Naive thymus-derived CD4-positive, alpha-beta T cell (primary cell): ENCODE results near the gene DBNDD2. TPM values are rescaled to one million over a fixed set of nuclear protein-coding genes. Genes with fewer than 3 reads are reported as not detected.

Experiments used
- ATAC-seq: fragments of 150-1000 bp; cut with Tn5 transposase; 2 replicates; pipeline ENCODE4 v1.10.0; 2021; ENCODE audit warnings: mild to moderate bottlenecking, moderate library complexity
- CTCF ChIA-PET: fragments of 350-600 bp; sonication (Branson Sonifier 250); formaldehyde crosslinking; loops from one replicate; lab custom pipeline; 2021; ENCODE audit warnings: antibody characterized with exemption; lab: Charles Lee
- POLR2A ChIA-PET: fragments of 350-600 bp; sonication (Branson Sonifier 250); formaldehyde crosslinking; loops from one replicate; lab custom pipeline; 2021; ENCODE audit warnings: antibody characterized with exemption, inconsistent platforms; lab: Charles Lee
- DNase-seq, 9 donors: peaks; one replicate each; pipeline versions ENCODE4 v3.0.0 to v3.0.0-alpha.2; 2020 to 2022; ENCODE audit warnings: mixed read lengths in 1 of 9
- H3K27ac ChIP-seq: one replicate; pipeline ENCODE4 v1.7.0; 2013; ENCODE audit warnings: mild to moderate bottlenecking, low read depth, low read length, moderate library complexity
- H3K27me3 ChIP-seq, 2 donors: one replicate each; pipeline ENCODE4 v1.7.0; 2013; ENCODE audit warnings: low read length in 2 of 2, mild to moderate bottlenecking in 2 of 2, moderate library complexity in 2 of 2; ENCODE audit not compliant: control insufficient read depth in 2 of 2, insufficient read depth in 2 of 2
- H3K36me3 ChIP-seq, 3 experiments: 1 replicate in 2 of 3; 2 replicates in 1 of 3; pipeline ENCODE4 v1.7.0; 2013; ENCODE audit warnings: low read length in 3 of 3, mild to moderate bottlenecking in 3 of 3, moderate library complexity in 1 of 3; ENCODE audit not compliant: insufficient read depth in 3 of 3, control insufficient read depth in 2 of 3
- H3K4me1 ChIP-seq, 2 donors: one replicate each; pipeline ENCODE4 v1.7.0; 2013; ENCODE audit warnings: low read length in 2 of 2, mild to moderate bottlenecking in 2 of 2, moderate library complexity in 1 of 2; ENCODE audit not compliant: control insufficient read depth in 2 of 2, insufficient read depth in 2 of 2
- H3K4me3 ChIP-seq: 2 replicates; pipeline ENCODE4 v1.7.0; 2013; ENCODE audit warnings: mild to moderate bottlenecking, low read length
- H3K9me3 ChIP-seq, 3 experiments: 1 replicate in 2 of 3; 2 replicates in 1 of 3; pipeline ENCODE4 v1.7.0; 2013; ENCODE audit warnings: low read length in 3 of 3; ENCODE audit not compliant: control insufficient read depth in 2 of 3
- H3K27ac Mint-ChIP-seq, 9 donors: one replicate each; pipeline ENCODE4 v1.8.0; 2020 to 2022; ENCODE audit warnings: mixed read lengths in 9 of 9, mild to moderate bottlenecking in 8 of 9, moderate library complexity in 5 of 9, inconsistent platforms in 2 of 9
- H3K27me3 Mint-ChIP-seq, 5 donors: one replicate each; pipeline ENCODE4 v1.8.0; 2021 to 2022; ENCODE audit warnings: mixed read lengths in 5 of 5, mild to moderate bottlenecking in 1 of 5
- H3K36me3 Mint-ChIP-seq, 5 donors: one replicate each; pipeline ENCODE4 v1.8.0; 2020 to 2022; ENCODE audit warnings: mixed read lengths in 5 of 5, mild to moderate bottlenecking in 3 of 5, inconsistent platforms in 1 of 5
- H3K4me1 Mint-ChIP-seq, 7 donors: one replicate each; pipeline ENCODE4 v1.8.0; 2020 to 2022; ENCODE audit warnings: mixed read lengths in 7 of 7, mild to moderate bottlenecking in 3 of 7, inconsistent platforms in 1 of 7
- H3K4me3 Mint-ChIP-seq, 10 donors: one replicate each; pipeline ENCODE4 v1.8.0; 2020 to 2022; ENCODE audit warnings: mild to moderate bottlenecking in 10 of 10, mixed read lengths in 10 of 10, moderate library complexity in 6 of 10, inconsistent platforms in 2 of 10
- H3K9me3 Mint-ChIP-seq, 11 donors: one replicate each; pipeline ENCODE4 v1.8.0; 2020 to 2022; ENCODE audit warnings: mixed read lengths in 11 of 11, mild to moderate bottlenecking in 4 of 11, inconsistent platforms in 1 of 11, moderate library complexity in 1 of 11
- intact Hi-C, 2 donors: fragments of 100-400 bp; cut with micrococcal nuclease; formaldehyde crosslinking; loops; one replicate each; pipeline ENCODE4 v1.15.1; 2023
- polyA plus RNA-seq, 2 donors: library from polyadenylated mRNA; unstranded; fragments of 300-500 nt; fragmentation: Illumina TruSeq; gene quantifications; one replicate each; pipeline ENCODE4 v1.2.3, GENCODE V29; 2021
- total RNA-seq, 6 experiments: library from RNA in 5 of 6; stranded (reverse) in 5 of 6; gene quantifications; 1 replicate in 5 of 6; 2 replicates in 1 of 6; pipeline ENCODE4 v1.2.3 and lab custom pipeline; 2021 to 2026

DBNDD2 gene
- total and polyA plus RNA-seq, 7 experiments from 2014 or later = 12.2 to 22.9 (median 16.3) TPM

DNA sequence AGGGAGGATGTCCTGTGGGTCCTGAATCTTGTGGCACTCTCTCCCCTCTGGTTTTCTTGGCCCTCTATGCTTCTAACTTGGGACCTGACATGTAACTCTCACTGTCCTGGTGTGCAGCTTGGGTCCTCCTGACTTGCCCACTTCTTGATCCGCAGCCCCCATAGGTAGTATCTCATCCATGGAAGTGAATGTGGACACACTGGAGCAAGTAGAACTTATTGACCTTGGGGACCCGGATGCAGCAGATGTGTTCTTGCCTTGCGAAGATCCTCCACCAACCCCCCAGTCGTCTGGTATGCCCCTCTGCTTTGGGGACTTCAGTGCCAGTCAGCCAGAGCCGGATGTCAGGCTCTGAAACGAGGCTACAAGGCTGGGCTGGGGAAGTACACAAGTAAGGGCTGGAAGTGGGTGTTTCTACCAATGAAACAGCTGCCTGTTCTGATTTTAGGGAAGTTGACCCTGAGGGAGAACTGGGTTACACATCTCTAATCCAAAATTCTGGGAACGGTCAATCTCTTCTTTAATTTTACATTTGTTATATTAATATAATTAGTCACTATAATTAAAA lies 641 bp downstream of the DBNDD2 start:
- Mint-ChIP-seq H3K27ac (peak overlapping the region in 7 of 9 donors; percentile 51 to 90 (median 78)), H3K4me1 (peaks cover 5 to 27% (median 21%) of the 10 kb centered on the region in 7 donors), H3K27me3 (peaks cover 0 to 19% (median 0%) of the 10 kb centered on the region in 5 donors), H3K36me3 (peaks cover 0 to 10% (median 8%) of the 10 kb centered on the region in 5 donors), H3K9me3 (no peaks in the 10 kb centered on the region), H3K4me3 (peak overlapping the region in 7 of 10 donors; percentile 5 to 62 (median 28))
- DNase-seq (peak in 1 of 9 donors; percentile 32), ATAC-seq (peak; percentile 43)
- Histone ChIP-seq H3K27ac (peak overlapping the region; percentile 74), H3K36me3 (peaks cover 0 to 19% (median 0%) of the 10 kb centered on the region in 3 experiments), H3K9me3 (no peaks in the 10 kb centered on the region), H3K4me1 (peaks cover 0 to 7% of the 10 kb centered on the region in 2 donors), H3K27me3 (no peaks in the 10 kb centered on the region), H3K4me3 (no peak overlapping the region)
- intact Hi-C loops = no loop called here
- POLR2A ChIA-PET = interaction anchor here (0.7 to 4.8 kb wide), 4 partner anchors 7 to 46 kb away, joined by 4 to 49 read pairs (median 16); partner anchors contain the start of genes PIGT and SYS1
- CTCF ChIA-PET = interaction anchor here (1.3 to 2.0 kb wide), 2 partner anchors 28 to 32 kb away, joined by 4 read pairs; no protein-coding TSS in a partner anchor

DNA sequence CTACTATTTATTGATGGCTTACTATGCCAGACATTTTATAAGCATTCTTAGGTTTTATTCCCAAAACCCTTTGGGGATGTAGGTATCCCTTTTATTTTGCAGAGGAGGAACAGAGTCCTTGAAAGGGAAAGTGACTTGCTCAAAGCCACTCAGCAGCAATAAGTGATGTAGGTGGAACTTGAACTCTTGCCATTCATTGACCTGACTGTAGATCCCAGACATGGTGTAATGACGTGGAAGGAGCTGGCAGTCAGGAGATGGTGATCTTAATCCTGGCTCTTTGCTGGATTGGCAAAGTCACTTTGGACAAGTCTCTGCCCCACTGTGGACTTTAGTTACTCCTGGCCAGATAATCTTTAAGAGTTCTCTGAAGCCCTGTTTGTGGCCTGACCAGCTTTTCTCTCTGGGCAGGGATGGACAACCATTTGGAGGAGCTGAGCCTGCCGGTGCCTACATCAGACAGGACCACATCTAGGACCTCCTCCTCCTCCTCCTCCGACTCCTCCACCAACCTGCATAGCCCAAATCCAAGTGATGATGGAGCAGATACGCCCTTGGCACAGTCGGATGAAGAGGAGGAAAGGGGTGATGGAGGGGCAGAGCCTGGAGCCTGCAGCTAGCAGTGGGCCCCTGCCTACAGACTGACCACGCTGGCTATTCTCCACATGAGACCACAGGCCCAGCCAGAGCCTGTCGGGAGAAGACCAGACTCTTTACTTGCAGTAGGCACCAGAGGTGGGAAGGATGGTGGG lies 1.6 kb downstream of the DBNDD2 start:
- peaks cover 0 to 10% (median 8%) of the 10 kb centered on the region in 5 donors for H3K36me3 Mint-ChIP-seq
- POLR2A ChIA-PET = interaction anchor here (0.7 to 2.8 kb wide), 3 partner anchors 36 to 1339 kb away, joined by 3 to 10 read pairs (median 6); partner anchors contain the start of gene SYS1
- H3K4me1 ChIP-seq = peaks cover 0 to 7% of the 10 kb centered on the region in 2 donors
- DNase-seq (no peak), ATAC-seq (no peak)
- H3K27me3 ChIP-seq = no peaks in the 10 kb centered on the region
- intact Hi-C loops = loop anchor here in 1 of 2 donors (10.0 kb wide), 1 partner anchor 445 kb away; the partner anchor contains the start of genes ACOT8 and ZSWIM3
- peaks cover 2 to 31% (median 22%) of the 10 kb centered on the region in 7 donors for H3K4me1 Mint-ChIP-seq
- H3K4me3 Mint-ChIP-seq = no peak overlapping the region
- no peak overlapping the region for H3K4me3 ChIP-seq
- peaks cover 0 to 14% (median 0%) of the 10 kb centered on the region in 5 donors for H3K27me3 Mint-ChIP-seq
- H3K9me3 ChIP-seq = no peaks in the 10 kb centered on the region
- H3K9me3 Mint-ChIP-seq = no peaks in the 10 kb centered on the region
- CTCF ChIA-PET = interaction anchor here (1.2 to 1.9 kb wide), 2 partner anchors 28 to 44 kb away, joined by 3 to 6 read pairs; no protein-coding TSS in a partner anchor
- no peak overlapping the region for H3K27ac ChIP-seq
- H3K27ac Mint-ChIP-seq = peak overlapping the region in 2 of 9 donors; percentile 14 to 23
- peaks cover 0 to 19% (median 0%) of the 10 kb centered on the region in 3 experiments for H3K36me3 ChIP-seq

DNA sequence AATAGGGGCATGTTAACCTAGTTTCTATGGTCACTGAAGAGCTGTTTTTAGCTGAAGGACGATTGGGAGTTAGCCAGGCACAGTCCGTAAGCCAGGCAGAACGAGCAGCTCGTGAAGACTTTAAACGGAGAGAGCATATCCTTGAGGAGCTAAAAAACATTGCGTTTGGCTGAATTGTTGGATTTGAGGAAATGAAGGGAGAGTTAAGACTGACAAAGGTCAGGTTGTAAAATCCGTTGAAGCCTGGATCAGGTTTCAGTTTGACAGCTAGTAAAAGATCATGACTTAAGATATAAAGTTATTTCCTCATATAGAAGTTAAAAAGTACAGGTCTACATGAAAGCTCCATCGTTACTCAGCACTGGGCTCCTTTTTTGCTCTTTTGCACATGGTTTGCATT lies 2.8 kb downstream of the DBNDD2 start:
- ATAC-seq = no peak
- H3K4me3 Mint-ChIP-seq = no peak overlapping the region

DNA sequence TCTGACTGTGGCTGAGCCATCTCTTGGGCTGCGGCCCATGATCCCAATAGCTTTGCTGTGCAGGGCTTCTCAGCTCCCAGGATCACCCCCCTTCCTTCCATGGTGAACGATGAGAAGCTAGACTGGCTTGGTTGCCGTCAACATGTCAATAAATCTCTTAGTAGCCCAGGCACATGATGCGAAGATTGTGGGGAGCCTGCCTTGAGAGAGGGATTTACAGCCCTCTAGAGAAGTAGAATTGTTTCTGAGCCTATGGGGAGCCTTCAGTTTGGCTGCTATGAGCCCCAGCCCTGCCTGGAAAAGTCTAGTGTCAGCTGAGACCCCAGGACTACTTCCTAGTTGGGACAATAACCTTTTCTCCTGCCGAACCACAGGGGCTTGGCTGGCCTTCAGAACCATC lies 4.6 kb downstream of the DBNDD2 start:
- no peak overlapping the region for H3K4me3 ChIP-seq
- H3K9me3 ChIP-seq = no peaks in the 10 kb centered on the region
- DNase-seq (no peak), ATAC-seq (no peak)
- no peak overlapping the region for H3K27ac ChIP-seq
- peaks cover 12 to 19% of the 10 kb centered on the region in 2 donors for H3K4me1 ChIP-seq
- ChIA-PET POLR2A (interaction anchor here (1.1 to 2.1 kb wide), 7 partner anchors 16 to 49 kb away, joined by 3 to 10 read pairs (median 4); partner anchors contain the start of gene SYS1), CTCF (interaction anchor here (0.6 to 2.5 kb wide), 3 partner anchors 40 to 782 kb away, joined by 5 to 18 read pairs (median 7); no protein-coding TSS in a partner anchor)
- H3K27ac Mint-ChIP-seq = peak overlapping the region in 2 of 9 donors; percentile 33 to 71
- no peaks in the 10 kb centered on the region for H3K9me3 Mint-ChIP-seq
- peaks cover 10 to 46% (median 34%) of the 10 kb centered on the region in 7 donors for H3K4me1 Mint-ChIP-seq
- peaks cover 0 to 19% (median 0%) of the 10 kb centered on the region in 3 experiments for H3K36me3 ChIP-seq
- intact Hi-C loops = loop anchor here in 1 of 2 donors (10.0 kb wide), 1 partner anchor 442 kb away; the partner anchor contains the start of genes ACOT8 and ZSWIM3
- no peak overlapping the region for H3K4me3 Mint-ChIP-seq
- peaks cover 0 to under 1% (median 0%) of the 10 kb centered on the region in 5 donors for H3K27me3 Mint-ChIP-seq
- peaks cover 0 to 10% (median 8%) of the 10 kb centered on the region in 5 donors for H3K36me3 Mint-ChIP-seq
- H3K27me3 ChIP-seq = no peaks in the 10 kb centered on the region

More for the DNA sequence above, 2.8 kb downstream of the DBNDD2 start:
- no peak for DNase-seq
- H3K4me1 Mint-ChIP-seq = peaks cover 10 to 36% (median 27%) of the 10 kb centered on the region in 7 donors
- Histone ChIP-seq H3K9me3 (no peaks in the 10 kb centered on the region), H3K36me3 (peaks cover 0 to 19% (median 0%) of the 10 kb centered on the region in 3 experiments), H3K27me3 (no peaks in the 10 kb centered on the region), H3K4me3 (no peak overlapping the region), H3K4me1 (peaks cover 6 to 7% of the 10 kb centered on the region in 2 donors), H3K27ac (no peak overlapping the region)
- peak overlapping the region in 1 of 9 donors; percentile 40 for H3K27ac Mint-ChIP-seq
- ChIA-PET POLR2A (interaction anchor here (0.7 to 2.8 kb wide), 5 partner anchors 36 to 48 kb away, joined by 3 to 10 read pairs (median 3); partner anchors contain the start of gene SYS1), CTCF (interaction anchor here (1.2 to 1.9 kb wide), 3 partner anchors 26 to 48 kb away, joined by 3 to 6 read pairs (median 5); partner anchors contain the start of gene SYS1)
- H3K9me3 Mint-ChIP-seq = no peaks in the 10 kb centered on the region
- H3K27me3 Mint-ChIP-seq = peaks cover 0 to 6% (median 0%) of the 10 kb centered on the region in 5 donors
- H3K36me3 Mint-ChIP-seq = peaks cover 0 to 10% (median 8%) of the 10 kb centered on the region in 5 donors
- intact Hi-C loops = loop anchor here in 1 of 2 donors (10.0 kb wide), 1 partner anchor 444 kb away; the partner anchor contains the start of genes ACOT8 and ZSWIM3

DNA sequence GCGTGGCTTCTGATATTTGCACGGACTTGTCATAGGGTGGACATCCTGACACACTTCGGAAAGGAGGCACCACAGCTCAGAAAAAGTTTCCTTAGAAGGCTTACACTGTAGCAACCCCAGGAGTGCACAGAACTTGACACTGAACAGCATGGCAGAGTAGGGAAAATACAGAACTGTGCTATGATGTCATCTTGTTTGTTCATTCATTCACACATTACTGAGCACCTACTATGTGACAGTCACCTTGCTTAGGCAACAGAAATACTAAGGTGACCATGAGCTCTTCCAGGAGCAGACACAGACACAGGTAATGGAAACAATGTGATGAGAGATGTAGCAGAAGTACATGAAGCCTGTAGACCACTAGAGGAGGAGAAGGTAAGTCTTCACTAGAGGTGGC lies 5.4 kb downstream of the DBNDD2 start:
- peak overlapping the region in 1 of 9 donors; percentile 97 for H3K27ac Mint-ChIP-seq
- POLR2A ChIA-PET = interaction anchor here (0.6 to 2.1 kb wide), 9 partner anchors 9 to 407 kb away, joined by 3 to 10 read pairs (median 4); partner anchors contain the start of gene SYS1

More for the DNA sequence above, 5.4 kb downstream of the DBNDD2 start:
- CTCF ChIA-PET = interaction anchor here (2.5 kb wide), 1 partner anchor 41 kb away, joined by 18 read pairs; no protein-coding TSS in a partner anchor
- Mint-ChIP-seq H3K36me3 (peaks cover 0 to 13% (median 8%) of the 10 kb centered on the region in 5 donors), H3K4me1 (peaks cover 17 to 48% (median 36%) of the 10 kb centered on the region in 7 donors), H3K9me3 (no peaks in the 10 kb centered on the region), H3K27me3 (no peaks in the 10 kb centered on the region), H3K4me3 (no peak overlapping the region)
- intact Hi-C loops = loop anchor here in 1 of 2 donors (10.0 kb wide), 1 partner anchor 441 kb away; the partner anchor contains the start of genes ACOT8 and ZSWIM3
- ATAC-seq (no peak), DNase-seq (no peak)
- Histone ChIP-seq H3K27ac (no peak overlapping the region), H3K27me3 (no peaks in the 10 kb centered on the region), H3K9me3 (no peaks in the 10 kb centered on the region), H3K4me3 (no peak overlapping the region), H3K36me3 (peaks cover 0 to 22% (median 0%) of the 10 kb centered on the region in 3 experiments), H3K4me1 (peaks cover 12 to 21% of the 10 kb centered on the region in 2 donors)
